ENCODE data around the gene FBXL17.

GRCh38 chr5:108143581-108143980 is 238.3 kb downstream of the FBXL17 start:
- no peak for TF ChIP-seq WT1 (tag by site-specific recombination; IDR thresholded peaks at IDR 0.05)
- TF ChIP-seq CTCF (tag by site-specific recombination; IDR thresholded peaks at IDR 0.05), result no peak
- no peak for TF ChIP-seq ZNF704 (tag by site-specific recombination; IDR thresholded peaks at IDR 0.05)
- TF ChIP-seq ZNF660 (tag by site-specific recombination; IDR thresholded peaks at IDR 0.05), result no peak
- no peak for TF ChIP-seq ZNF768 (tag by site-specific recombination; IDR thresholded peaks at IDR 0.05)
